HCT116 (cell line): ENCODE data around the gene KANK4. TPM values are rescaled to one million over a fixed set of nuclear protein-coding genes. Genes with fewer than 3 reads are reported as not detected.

Experiments used
- ATAC-seq: fragments of 200-7000 bp; cut with Tn5 transposase; 2 replicates; pipeline ENCODE4 v1.9.1; 2020; ENCODE audit warnings: mild to moderate bottlenecking, moderate library complexity
- BruUV-seq: library from RNA; stranded (reverse); fragments of 400-500 nt; replicated peaks from 2 replicates; lab custom pipeline; 2021; lab: Mats Ljungman, UMichigan
- CTCF ChIA-PET: fragments of 300-600 bp; sonication (Branson Sonifier 250); formaldehyde crosslinking; loops from one replicate; lab custom pipeline; 2021; ENCODE audit warnings: antibody characterized with exemption; lab: Charles Lee
- POLR2A ChIA-PET: fragments of 300-600, 350-600 bp; sonication (Branson Sonifier 250); formaldehyde crosslinking; loops from one replicate; lab custom pipeline; 2021; ENCODE audit warnings: antibody characterized with exemption; lab: Charles Lee
- RAD21 ChIA-PET, 2 experiments: fragments of 300-600 bp; sonication (Branson Sonifier 250); formaldehyde crosslinking; loops; one replicate each; lab custom pipeline; 2023; ENCODE audit warnings: low total read pairs in 2 of 2; ENCODE audit not compliant: uncharacterized antibody in 2 of 2, unreplicated experiment in 2 of 2, low non-redundant PET in 1 of 2; lab: Charles Lee
- DNase-seq: peaks from one replicate; pipeline ENCODE4 v3.0.0-alpha.2; 2010; ENCODE audit warnings: low read depth, low spot score
- H2AFZ ChIP-seq: fragments of 200-600 bp; shearing (Covaris generic), sonication (generic); 2 replicates; pipeline ENCODE4 v1.6.1; 2017; ENCODE audit warnings: low read depth, mixed run types, mixed read lengths, antibody characterized with exemption, low read length; ENCODE audit not compliant: poor library complexity, severe bottlenecking
- H3K27ac ChIP-seq: 2 replicates; pipeline ENCODE4 v1.5.1; 2012; ENCODE audit warnings: low read depth, low read length
- H3K27me3 ChIP-seq: fragments of 200-600 bp; sonication (generic); 2 replicates; pipeline ENCODE4 v1.6.1; 2016; ENCODE audit warnings: mixed run types, low read length, mixed read lengths; ENCODE audit not compliant: insufficient read depth
- H3K36me3 ChIP-seq, 2 experiments: fragments of 200-500 bp in 1 of 2; fragments of 200-600 bp in 1 of 2; sonication (Bioruptor generic) in 1 of 2; sonication (generic) in 1 of 2; 2 replicates each; pipeline versions ENCODE4 v1.5.1 to v1.6.1; 2014 to 2016; ENCODE audit warnings: low read length in 2 of 2, inconsistent platforms in 1 of 2, mixed read lengths in 1 of 2, mixed run types in 1 of 2; ENCODE audit not compliant: insufficient read depth in 2 of 2, control insufficient read depth in 1 of 2
- H3K4me1 ChIP-seq, 2 experiments: fragments of 200-600 bp in 1 of 2; sonication (generic) in 1 of 2; 2 replicates each; pipeline versions ENCODE4 v1.5.1 to v1.6.1; 2012 to 2017; ENCODE audit warnings: low read length in 2 of 2, inconsistent platforms in 1 of 2, mild to moderate bottlenecking in 1 of 2, mixed read lengths in 1 of 2, mixed run types in 1 of 2, moderate library complexity in 1 of 2; ENCODE audit not compliant: insufficient read depth in 2 of 2, control insufficient read depth in 1 of 2
- H3K4me2 ChIP-seq: fragments of 200-600 bp; sonication (generic); 2 replicates; pipeline ENCODE4 v1.6.1; 2017; ENCODE audit warnings: mixed run types, low read length, mixed read lengths
- H3K4me3 ChIP-seq, 2 experiments: fragments of 200-600 bp in 1 of 2; sonication (generic) in 1 of 2; replicated peaks in 1 of 2; 2 replicates each; pipeline ENCODE4 v1.5.1; 2011 to 2016; ENCODE audit warnings: low read length in 2 of 2, control low read depth in 1 of 2, low read depth in 1 of 2, mild to moderate bottlenecking in 1 of 2, mixed read lengths in 1 of 2, mixed run types in 1 of 2
- H3K79me2 ChIP-seq: fragments of 200-600 bp; sonication (generic); 2 replicates; pipeline ENCODE4 v1.6.1; 2017; ENCODE audit warnings: mild to moderate bottlenecking, mixed run types, low read length, moderate library complexity, mixed read lengths; ENCODE audit not compliant: insufficient read depth
- H3K9ac ChIP-seq: fragments of 200-600 bp; sonication (generic); 2 replicates; pipeline ENCODE4 v1.6.1; 2016; ENCODE audit warnings: low read length, mixed read lengths
- H3K9me2 ChIP-seq: fragments of 200-600 bp; sonication (generic), shearing (Covaris generic); 2 replicates; pipeline ENCODE4 v1.6.1; 2017; ENCODE audit warnings: mixed run types, mild to moderate bottlenecking, moderate library complexity; ENCODE audit not compliant: insufficient read depth
- H3K9me3 ChIP-seq, 2 experiments: fragments of 200-500 bp in 1 of 2; fragments of 200-600 bp in 1 of 2; sonication (Bioruptor generic) in 1 of 2; sonication (generic) in 1 of 2; 2 replicates each; pipeline ENCODE4 v1.6.1; 2014 to 2017; ENCODE audit warnings: low read length in 2 of 2, mixed read lengths in 2 of 2, inconsistent platforms in 1 of 2, low read depth in 1 of 2, mild to moderate bottlenecking in 1 of 2, mixed run types in 1 of 2, moderate library complexity in 1 of 2; ENCODE audit not compliant: control insufficient read depth in 1 of 2, insufficient read depth in 1 of 2
- H4K20me1 ChIP-seq: fragments of 200-600 bp; sonication (generic), shearing (Covaris generic); 2 replicates; pipeline ENCODE4 v1.6.1; 2017; ENCODE audit warnings: mixed run types, mild to moderate bottlenecking, moderate library complexity; ENCODE audit not compliant: insufficient read depth
- CEBPB ChIP-seq: IDR thresholded peaks from 2 replicates; pipeline ENCODE4 v1.6.1; 2012; ENCODE audit warnings: low read depth
- EGR1 ChIP-seq: IDR thresholded peaks from 2 replicates; pipeline ENCODE4 v1.6.1; 2012; ENCODE audit warnings: low read depth
- EZH2 ChIP-seq: fragments of 200-600 bp; sonication (generic); IDR thresholded peaks from 2 replicates; pipeline ENCODE4 v1.6.1; 2017; ENCODE audit warnings: antibody characterized with exemption, mixed run types
- FOSL1 ChIP-seq: IDR thresholded peaks from 2 replicates; pipeline ENCODE4 v1.6.1; 2012; ENCODE audit warnings: low read depth
- JUND ChIP-seq: IDR thresholded peaks from 2 replicates; pipeline ENCODE4 v1.6.1; 2012
- POLR2A ChIP-seq: IDR thresholded peaks from 2 replicates; pipeline ENCODE4 v1.7.0; 2011; ENCODE audit warnings: borderline replicate concordance; ENCODE audit not compliant: insufficient read depth, insufficient read length; ENCODE audit errors: extremely low read depth
- RAD21 ChIP-seq: IDR thresholded peaks from 2 replicates; pipeline ENCODE4 v1.6.1; 2012; ENCODE audit warnings: low read depth, mild to moderate bottlenecking
- SIN3A ChIP-seq: IDR thresholded peaks from 2 replicates; pipeline ENCODE4 v1.6.1; 2012; ENCODE audit warnings: low read depth
- SP1 ChIP-seq: IDR thresholded peaks from 2 replicates; pipeline ENCODE4 v1.6.1; 2012; ENCODE audit warnings: low read depth
- SRF ChIP-seq: IDR thresholded peaks from 2 replicates; pipeline ENCODE4 v1.6.1; 2012; ENCODE audit warnings: low read depth
- TCF7L2 ChIP-seq: IDR thresholded peaks from 2 replicates; pipeline ENCODE4 v1.7.0; 2011; ENCODE audit warnings: borderline replicate concordance, inconsistent platforms; ENCODE audit not compliant: insufficient read depth, insufficient read length; ENCODE audit errors: extremely low read depth
- YY1 ChIP-seq: IDR thresholded peaks from 2 replicates; pipeline ENCODE4 v1.6.1; 2011; ENCODE audit warnings: low read length, low read depth, moderate library complexity, mild to moderate bottlenecking; ENCODE audit not compliant: insufficient replicate concordance; ENCODE audit errors: extremely low read depth
- intact Hi-C: fragments of 100-400 bp; cut with micrococcal nuclease; formaldehyde crosslinking; loops from 2 replicates; pipeline ENCODE4 v1.10.0; 2022
- total RNA-seq: library from RNA; stranded (reverse); gene quantifications from one replicate; pipeline ENCODE4 v1.2.1, GENCODE V29; 2021; ENCODE audit not compliant: unreplicated experiment
- TF ChIP-seq, protein P1 (sequence below), 3 experiments: fragments of 200-600 bp in 1 of 3; sonication (generic) in 1 of 3; IDR thresholded peaks in 2 of 3; conservative IDR thresholded peaks in 1 of 3; 2 replicates each; pipeline ENCODE4 v1.5.1; 2012 to 2017; ENCODE audit warnings: low read depth in 2 of 3, low read length in 2 of 3, antibody characterized with exemption in 1 of 3, borderline replicate concordance in 1 of 3, control low read depth in 1 of 3, mild to moderate bottlenecking in 1 of 3, mixed read lengths in 1 of 3, mixed run types in 1 of 3, moderate library complexity in 1 of 3; ENCODE audit not compliant: insufficient read depth in 1 of 3
- TF ChIP-seq, protein P2 (sequence below): IDR thresholded peaks from 2 replicates; pipeline ENCODE4 v1.6.1; 2012; ENCODE audit warnings: low read depth
- TF ChIP-seq, protein P3 (sequence below): IDR thresholded peaks from 2 replicates; pipeline ENCODE4 v1.6.1; 2012
- TF ChIP-seq, protein P4 (sequence below): IDR thresholded peaks from 2 replicates; pipeline ENCODE4 v1.6.1; 2011; ENCODE audit warnings: mild to moderate bottlenecking, low read length, moderate library complexity; ENCODE audit not compliant: insufficient replicate concordance; ENCODE audit errors: extremely low read depth

KANK4 gene
- total RNA-seq, 1 experiment from 2014 or later = not detected

DNA sequence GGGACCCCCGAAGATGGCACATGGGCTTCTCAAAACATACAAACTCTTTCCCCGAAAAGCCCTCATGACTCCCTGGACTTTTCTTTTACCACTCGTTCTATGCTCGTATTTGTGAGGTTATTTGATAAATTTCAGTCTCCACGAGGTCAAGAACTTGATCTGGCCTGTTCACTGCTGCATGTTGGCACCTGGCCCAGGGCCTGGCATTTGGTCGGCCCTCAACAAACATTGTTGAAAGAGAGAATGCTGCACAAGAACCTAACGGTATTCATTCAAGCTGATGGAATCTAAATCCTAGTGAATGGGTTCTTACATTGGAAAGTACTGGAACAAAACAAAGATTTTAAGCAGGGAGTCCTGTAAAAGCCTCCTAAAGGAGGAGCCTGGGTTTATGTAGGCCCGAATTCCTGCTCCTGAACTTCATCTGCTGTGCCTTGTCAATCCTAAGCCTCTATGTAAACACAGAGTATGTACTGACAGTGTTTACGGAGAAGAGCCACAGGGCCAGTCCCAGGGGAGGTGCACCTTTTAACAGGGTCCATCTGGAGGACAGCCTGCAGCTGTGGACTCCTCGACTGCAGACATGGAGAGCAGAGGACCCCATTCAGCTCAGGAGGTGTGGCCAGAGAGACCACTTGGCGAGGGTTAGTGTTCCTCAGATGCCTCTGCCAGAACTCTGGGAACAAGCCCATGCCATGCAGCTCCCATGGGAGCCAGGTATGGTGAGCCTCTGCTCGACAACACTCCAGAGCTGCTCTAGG lies 77.7 kb downstream of the KANK4 start:
- no peaks in the 10 kb centered on the region for H3K9me3 ChIP-seq
- H3K4me1 ChIP-seq = peaks cover 0 to 16% of the 10 kb centered on the region in 2 experiments; a peak in 1 of 4 replicates
- no peaks in the 10 kb centered on the region for H4K20me1 ChIP-seq
- ChIA-PET CTCF (no interaction called here), RAD21 (no interaction called here), POLR2A (no interaction called here)
- TF ChIP-seq FOSL1 = no peak
- no peak for TF ChIP-seq SIN3A
- no peak for TF ChIP-seq EZH2
- no peak for TF ChIP-seq RAD21
- TF ChIP-seq SP1 = no peak
- TF ChIP-seq, protein P1, sequence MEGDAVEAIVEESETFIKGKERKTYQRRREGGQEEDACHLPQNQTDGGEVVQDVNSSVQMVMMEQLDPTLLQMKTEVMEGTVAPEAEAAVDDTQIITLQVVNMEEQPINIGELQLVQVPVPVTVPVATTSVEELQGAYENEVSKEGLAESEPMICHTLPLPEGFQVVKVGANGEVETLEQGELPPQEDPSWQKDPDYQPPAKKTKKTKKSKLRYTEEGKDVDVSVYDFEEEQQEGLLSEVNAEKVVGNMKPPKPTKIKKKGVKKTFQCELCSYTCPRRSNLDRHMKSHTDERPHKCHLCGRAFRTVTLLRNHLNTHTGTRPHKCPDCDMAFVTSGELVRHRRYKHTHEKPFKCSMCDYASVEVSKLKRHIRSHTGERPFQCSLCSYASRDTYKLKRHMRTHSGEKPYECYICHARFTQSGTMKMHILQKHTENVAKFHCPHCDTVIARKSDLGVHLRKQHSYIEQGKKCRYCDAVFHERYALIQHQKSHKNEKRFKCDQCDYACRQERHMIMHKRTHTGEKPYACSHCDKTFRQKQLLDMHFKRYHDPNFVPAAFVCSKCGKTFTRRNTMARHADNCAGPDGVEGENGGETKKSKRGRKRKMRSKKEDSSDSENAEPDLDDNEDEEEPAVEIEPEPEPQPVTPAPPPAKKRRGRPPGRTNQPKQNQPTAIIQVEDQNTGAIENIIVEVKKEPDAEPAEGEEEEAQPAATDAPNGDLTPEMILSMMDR (IDR thresholded peaks at IDR 0.05 in 2 of 3, conservative IDR thresholded peaks at IDR 0.05 in 1 of 3; ENCODE audit: borderline replicate concordance in 1 of 3, insufficient read depth in 1 of 3, low read depth in 2 of 3, low read length in 2 of 3) = no peak
- TF ChIP-seq JUND = no peak
- no peak for TF ChIP-seq POLR2A
- TF ChIP-seq CEBPB = no peak
- TF ChIP-seq, protein P2, sequence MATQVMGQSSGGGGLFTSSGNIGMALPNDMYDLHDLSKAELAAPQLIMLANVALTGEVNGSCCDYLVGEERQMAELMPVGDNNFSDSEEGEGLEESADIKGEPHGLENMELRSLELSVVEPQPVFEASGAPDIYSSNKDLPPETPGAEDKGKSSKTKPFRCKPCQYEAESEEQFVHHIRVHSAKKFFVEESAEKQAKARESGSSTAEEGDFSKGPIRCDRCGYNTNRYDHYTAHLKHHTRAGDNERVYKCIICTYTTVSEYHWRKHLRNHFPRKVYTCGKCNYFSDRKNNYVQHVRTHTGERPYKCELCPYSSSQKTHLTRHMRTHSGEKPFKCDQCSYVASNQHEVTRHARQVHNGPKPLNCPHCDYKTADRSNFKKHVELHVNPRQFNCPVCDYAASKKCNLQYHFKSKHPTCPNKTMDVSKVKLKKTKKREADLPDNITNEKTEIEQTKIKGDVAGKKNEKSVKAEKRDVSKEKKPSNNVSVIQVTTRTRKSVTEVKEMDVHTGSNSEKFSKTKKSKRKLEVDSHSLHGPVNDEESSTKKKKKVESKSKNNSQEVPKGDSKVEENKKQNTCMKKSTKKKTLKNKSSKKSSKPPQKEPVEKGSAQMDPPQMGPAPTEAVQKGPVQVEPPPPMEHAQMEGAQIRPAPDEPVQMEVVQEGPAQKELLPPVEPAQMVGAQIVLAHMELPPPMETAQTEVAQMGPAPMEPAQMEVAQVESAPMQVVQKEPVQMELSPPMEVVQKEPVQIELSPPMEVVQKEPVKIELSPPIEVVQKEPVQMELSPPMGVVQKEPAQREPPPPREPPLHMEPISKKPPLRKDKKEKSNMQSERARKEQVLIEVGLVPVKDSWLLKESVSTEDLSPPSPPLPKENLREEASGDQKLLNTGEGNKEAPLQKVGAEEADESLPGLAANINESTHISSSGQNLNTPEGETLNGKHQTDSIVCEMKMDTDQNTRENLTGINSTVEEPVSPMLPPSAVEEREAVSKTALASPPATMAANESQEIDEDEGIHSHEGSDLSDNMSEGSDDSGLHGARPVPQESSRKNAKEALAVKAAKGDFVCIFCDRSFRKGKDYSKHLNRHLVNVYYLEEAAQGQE = no peak
- TF ChIP-seq, protein P3, sequence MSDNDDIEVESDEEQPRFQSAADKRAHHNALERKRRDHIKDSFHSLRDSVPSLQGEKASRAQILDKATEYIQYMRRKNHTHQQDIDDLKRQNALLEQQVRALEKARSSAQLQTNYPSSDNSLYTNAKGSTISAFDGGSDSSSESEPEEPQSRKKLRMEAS = no peak
- TF ChIP-seq SRF = no peak
- no peak for TF ChIP-seq YY1
- TF ChIP-seq EGR1 = no peak
- TF ChIP-seq TCF7L2 = no peak
- TF ChIP-seq, protein P4, sequence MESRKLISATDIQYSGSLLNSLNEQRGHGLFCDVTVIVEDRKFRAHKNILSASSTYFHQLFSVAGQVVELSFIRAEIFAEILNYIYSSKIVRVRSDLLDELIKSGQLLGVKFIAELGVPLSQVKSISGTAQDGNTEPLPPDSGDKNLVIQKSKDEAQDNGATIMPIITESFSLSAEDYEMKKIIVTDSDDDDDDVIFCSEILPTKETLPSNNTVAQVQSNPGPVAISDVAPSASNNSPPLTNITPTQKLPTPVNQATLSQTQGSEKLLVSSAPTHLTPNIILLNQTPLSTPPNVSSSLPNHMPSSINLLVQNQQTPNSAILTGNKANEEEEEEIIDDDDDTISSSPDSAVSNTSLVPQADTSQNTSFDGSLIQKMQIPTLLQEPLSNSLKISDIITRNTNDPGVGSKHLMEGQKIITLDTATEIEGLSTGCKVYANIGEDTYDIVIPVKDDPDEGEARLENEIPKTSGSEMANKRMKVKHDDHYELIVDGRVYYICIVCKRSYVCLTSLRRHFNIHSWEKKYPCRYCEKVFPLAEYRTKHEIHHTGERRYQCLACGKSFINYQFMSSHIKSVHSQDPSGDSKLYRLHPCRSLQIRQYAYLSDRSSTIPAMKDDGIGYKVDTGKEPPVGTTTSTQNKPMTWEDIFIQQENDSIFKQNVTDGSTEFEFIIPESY = no peak
- H3K9ac ChIP-seq = no peak overlapping the region
- H3K27ac ChIP-seq = no peak overlapping the region
- H3K27me3 ChIP-seq = no peaks in the 10 kb centered on the region
- no peaks in the 10 kb centered on the region for H3K9me2 ChIP-seq
- DNase-seq = no peak
- no peak overlapping the region for H3K4me2 ChIP-seq
- no peak overlapping the region for H3K4me3 ChIP-seq
- ATAC-seq = no peak
- intact Hi-C loops = no loop called here
- H3K36me3 ChIP-seq = no peaks in the 10 kb centered on the region
- no TSS peak for BruUV-seq
- no peaks in the 10 kb centered on the region for H3K79me2 ChIP-seq
- no peak overlapping the region for H2AFZ ChIP-seq
